Activated naive CD4-positive, alpha-beta T cell treated with anti-CD3 and anti-CD28 coated beads, Interleukin-2, amount 10 ng/mL, durations not matched to agents 7 days and 5 days (primary cell): ENCODE measurements around the gene DGKB.

Experiments used
- CTCF ChIA-PET: fragments of 350-600 bp; sonication (Branson Sonifier 250); formaldehyde crosslinking; loops from one replicate; lab custom pipeline; 2021; ENCODE audit warnings: antibody characterized with exemption; lab: Charles Lee
- DNase-seq: peaks from one replicate; pipeline ENCODE4 v3.0.0-alpha.2; 2020
- H3K27ac Mint-ChIP-seq: one replicate; pipeline ENCODE4 v1.8.0; 2021; ENCODE audit warnings: mild to moderate bottlenecking, moderate library complexity, mixed read lengths
- H3K27me3 Mint-ChIP-seq: one replicate; pipeline ENCODE4 v1.8.0; 2021; ENCODE audit warnings: mild to moderate bottlenecking, mixed read lengths
- H3K36me3 Mint-ChIP-seq: one replicate; pipeline ENCODE4 v1.8.0; 2021; ENCODE audit warnings: mixed read lengths
- H3K4me1 Mint-ChIP-seq: one replicate; pipeline ENCODE4 v1.8.0; 2021; ENCODE audit warnings: mixed read lengths
- H3K4me3 Mint-ChIP-seq: one replicate; pipeline ENCODE4 v1.8.0; 2021; ENCODE audit warnings: mild to moderate bottlenecking, moderate library complexity, mixed read lengths
- H3K9me3 Mint-ChIP-seq: one replicate; pipeline ENCODE4 v1.8.0; 2021; ENCODE audit warnings: mixed read lengths

DGKB gene

DNA sequence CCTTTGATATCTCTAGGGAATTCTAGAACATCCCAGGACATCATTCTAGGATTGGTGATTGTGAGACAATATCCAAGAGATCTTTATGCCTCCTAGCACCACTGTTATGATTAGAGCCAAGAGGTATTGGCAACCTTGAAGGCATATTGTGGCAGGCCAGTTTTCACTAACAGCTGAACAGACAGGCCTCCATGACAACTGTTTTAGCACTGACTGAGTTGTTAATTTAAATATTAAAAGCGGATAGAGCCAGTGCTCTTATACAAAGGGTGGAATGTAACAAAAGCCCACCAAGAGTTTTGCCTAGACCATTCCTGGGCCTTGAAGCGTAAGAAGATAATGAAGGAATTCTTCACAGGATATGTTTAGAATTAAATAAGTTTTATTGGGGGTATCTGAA is 131.9 kb downstream of the DGKB start:
- Mint-ChIP-seq H3K4me3 (no peak overlapping the region), H3K9me3 (peaks cover 3% of the 10 kb centered on the region), H3K36me3 (no peaks in the 10 kb centered on the region), H3K4me1 (no peaks in the 10 kb centered on the region), H3K27ac (no peak overlapping the region), H3K27me3 (no peaks in the 10 kb centered on the region)
- CTCF ChIA-PET = no interaction called here
- DNase-seq = no peak

- peaks cover 2% of the 10 kb centered on the region for H3K9me3 Mint-ChIP-seq
- H3K36me3 Mint-ChIP-seq = no peaks in the 10 kb centered on the region
- CTCF ChIA-PET = interaction anchor here (0.6 kb wide), 1 partner anchor 34 kb away, joined by 3 read pairs; no protein-coding TSS in a partner anchor
- H3K27ac Mint-ChIP-seq = no peak overlapping the region
- no peaks in the 10 kb centered on the region for H3K4me1 Mint-ChIP-seq
- no peak overlapping the region for H3K4me3 Mint-ChIP-seq
- no peaks in the 10 kb centered on the region for H3K27me3 Mint-ChIP-seq
- no peak for DNase-seq
These were observed 133.3 kb downstream of the DGKB start for GRCh38 chr7:14769261-14769660.

- Mint-ChIP-seq H3K36me3 (no peaks in the 10 kb centered on the region), H3K4me3 (no peak overlapping the region), H3K27ac (no peak overlapping the region), H3K27me3 (no peaks in the 10 kb centered on the region), H3K4me1 (no peaks in the 10 kb centered on the region), H3K9me3 (peaks cover 2% of the 10 kb centered on the region)
- no peak for DNase-seq
- CTCF ChIA-PET = no interaction called here
These were observed 134.7 kb downstream of the DGKB start for GRCh38 chr7:14767716-14768425.

- no peaks in the 10 kb centered on the region for H3K36me3 Mint-ChIP-seq
- no peak for DNase-seq
- no peaks in the 10 kb centered on the region for H3K27me3 Mint-ChIP-seq
- no peak overlapping the region for H3K4me3 Mint-ChIP-seq
- H3K9me3 Mint-ChIP-seq = no peaks in the 10 kb centered on the region
- no peaks in the 10 kb centered on the region for H3K4me1 Mint-ChIP-seq
- H3K27ac Mint-ChIP-seq = no peak overlapping the region
- CTCF ChIA-PET = no interaction called here
These were observed 135.8 kb downstream of the DGKB start for GRCh38 chr7:14766747-14767146.

DNA sequence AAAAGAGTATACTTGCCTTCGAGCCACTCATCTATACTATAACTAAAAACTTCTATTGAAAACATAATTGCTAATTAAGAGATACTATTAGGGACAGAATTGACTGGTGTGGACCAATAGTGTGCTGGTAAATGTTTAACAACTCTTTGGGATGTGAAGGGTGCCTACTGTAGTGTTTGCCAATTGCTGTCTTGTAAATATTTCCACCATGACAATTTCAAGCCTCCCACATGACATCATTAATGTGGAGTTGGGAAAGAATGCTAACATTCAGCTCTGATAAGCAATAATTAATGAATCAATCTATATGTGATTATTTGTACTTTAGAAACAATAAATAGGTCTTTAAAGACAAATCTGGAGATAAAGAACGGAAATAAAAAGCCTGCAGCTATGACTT is 136.8 kb downstream of the DGKB start:
- CTCF ChIA-PET = no interaction called here
- DNase-seq = no peak
- H3K4me1 Mint-ChIP-seq = no peaks in the 10 kb centered on the region
- no peaks in the 10 kb centered on the region for H3K27me3 Mint-ChIP-seq
- peaks cover 2% of the 10 kb centered on the region for H3K9me3 Mint-ChIP-seq
- H3K27ac Mint-ChIP-seq = no peak overlapping the region
- H3K4me3 Mint-ChIP-seq = no peak overlapping the region
- no peaks in the 10 kb centered on the region for H3K36me3 Mint-ChIP-seq

DNA sequence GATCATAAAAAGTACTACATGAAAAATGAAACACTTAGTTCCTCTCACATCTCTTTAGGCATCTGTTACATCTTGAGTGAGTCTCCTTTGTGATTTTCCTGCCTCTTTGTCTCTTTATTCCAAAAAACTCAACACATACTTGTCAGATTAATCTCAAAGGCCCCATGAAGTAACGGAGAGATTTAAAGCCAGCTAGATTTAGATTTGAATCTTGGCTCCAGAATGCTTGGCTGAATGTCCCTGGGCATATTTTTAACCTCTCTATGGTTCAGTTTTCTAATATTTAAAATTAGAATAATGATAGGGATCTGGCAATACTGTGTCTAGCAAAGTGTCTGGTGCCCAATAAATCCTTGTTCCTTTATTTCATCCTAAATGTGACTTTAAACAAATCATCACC is 140.0 kb downstream of the DGKB start:
- no peaks in the 10 kb centered on the region for H3K27me3 Mint-ChIP-seq
- no peak overlapping the region for H3K4me3 Mint-ChIP-seq
- no peak for DNase-seq
- H3K27ac Mint-ChIP-seq = no peak overlapping the region
- no peaks in the 10 kb centered on the region for H3K36me3 Mint-ChIP-seq
- H3K9me3 Mint-ChIP-seq = peaks cover 4% of the 10 kb centered on the region
- H3K4me1 Mint-ChIP-seq = no peaks in the 10 kb centered on the region
- CTCF ChIA-PET = no interaction called here

GRCh38 chr7:14761510-14762296 is 140.8 kb downstream of the DGKB start:
- Mint-ChIP-seq H3K9me3 (peaks cover 4% of the 10 kb centered on the region), H3K27me3 (no peaks in the 10 kb centered on the region), H3K4me3 (no peak overlapping the region), H3K4me1 (no peaks in the 10 kb centered on the region), H3K36me3 (no peaks in the 10 kb centered on the region), H3K27ac (no peak overlapping the region)
- no peak for DNase-seq
- CTCF ChIA-PET = no interaction called here

- no peak for DNase-seq
- no peaks in the 10 kb centered on the region for H3K4me1 Mint-ChIP-seq
- peaks cover 4% of the 10 kb centered on the region for H3K9me3 Mint-ChIP-seq
- H3K27ac Mint-ChIP-seq = no peak overlapping the region
- H3K27me3 Mint-ChIP-seq = no peaks in the 10 kb centered on the region
- H3K36me3 Mint-ChIP-seq = no peaks in the 10 kb centered on the region
- H3K4me3 Mint-ChIP-seq = no peak overlapping the region
- CTCF ChIA-PET = no interaction called here
These were observed 141.6 kb downstream of the DGKB start for GRCh38 chr7:14760730-14761478.

- DNase-seq = no peak
- H3K36me3 Mint-ChIP-seq = no peaks in the 10 kb centered on the region
- H3K27ac Mint-ChIP-seq = no peak overlapping the region
- no peak overlapping the region for H3K4me3 Mint-ChIP-seq
- H3K9me3 Mint-ChIP-seq = peaks cover 4% of the 10 kb centered on the region
- H3K4me1 Mint-ChIP-seq = no peaks in the 10 kb centered on the region
- CTCF ChIA-PET = no interaction called here
- H3K27me3 Mint-ChIP-seq = no peaks in the 10 kb centered on the region
These were observed 142.8 kb downstream of the DGKB start for GRCh38 chr7:14759785-14760184.

DNA sequence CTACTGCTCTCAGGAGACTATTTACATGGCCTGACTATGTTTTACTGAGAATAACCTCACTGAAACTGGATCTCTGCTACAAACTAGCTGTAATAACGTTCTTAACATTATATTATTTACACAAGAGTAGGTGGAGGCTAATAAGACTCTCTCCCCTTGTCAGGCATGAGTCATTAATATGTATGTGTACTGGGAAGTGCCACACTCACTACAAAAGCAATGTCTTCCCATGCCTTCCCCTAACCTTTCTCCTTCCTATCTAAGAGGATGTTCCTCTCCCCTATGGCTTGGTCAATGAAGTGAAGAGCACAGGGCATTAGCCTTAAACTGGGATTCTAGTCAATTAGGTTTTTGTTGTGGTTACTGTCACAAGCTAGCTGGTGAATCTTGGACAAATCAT is 147.9 kb downstream of the DGKB start:
- Mint-ChIP-seq H3K27ac (no peak overlapping the region), H3K36me3 (no peaks in the 10 kb centered on the region), H3K9me3 (peaks cover 2% of the 10 kb centered on the region), H3K27me3 (no peaks in the 10 kb centered on the region), H3K4me1 (no peaks in the 10 kb centered on the region), H3K4me3 (no peak overlapping the region)
- CTCF ChIA-PET = no interaction called here
- DNase-seq = no peak

DNA sequence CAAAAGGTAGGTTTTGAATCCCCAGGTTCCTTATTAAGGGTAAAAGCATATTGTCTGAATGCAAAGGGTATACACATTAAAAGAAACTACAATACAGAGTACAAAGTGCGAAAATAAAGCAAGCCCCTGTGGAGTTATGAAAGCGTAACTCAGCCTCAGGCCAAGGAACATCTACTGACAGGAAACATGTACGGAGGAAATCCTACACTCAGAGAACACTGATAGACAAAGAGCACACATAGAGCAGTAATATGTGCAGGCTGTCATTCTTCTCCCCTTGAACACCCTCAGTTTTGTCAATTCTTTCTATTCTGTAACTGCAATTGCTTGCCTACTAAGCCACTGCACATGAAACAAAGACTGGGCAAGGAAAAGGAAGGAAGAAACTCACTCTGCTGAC is 150.2 kb downstream of the DGKB start:
- H3K27me3 Mint-ChIP-seq = no peaks in the 10 kb centered on the region

DNA sequence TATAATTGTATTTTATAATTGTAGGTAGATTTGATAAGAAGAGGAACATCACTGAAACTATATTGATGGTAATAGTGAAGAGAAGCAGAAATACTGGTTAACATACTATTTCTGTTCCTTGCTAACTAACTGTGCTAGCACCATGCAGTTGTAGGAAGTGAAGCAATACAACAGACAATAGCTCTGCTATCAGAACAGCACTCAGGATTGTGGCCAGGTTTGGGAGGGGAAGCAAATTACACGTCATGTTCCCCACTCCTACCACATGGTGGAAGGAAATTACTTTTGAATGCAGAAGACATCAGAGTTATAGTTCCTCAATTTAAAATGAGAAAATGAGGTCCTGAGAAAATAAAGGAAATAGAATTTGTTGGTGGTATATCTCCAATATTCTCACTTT is 151.1 kb downstream of the DGKB start:
- Mint-ChIP-seq H3K36me3 (no peaks in the 10 kb centered on the region), H3K27ac (no peak overlapping the region), H3K4me3 (no peak overlapping the region), H3K9me3 (peaks cover 3% of the 10 kb centered on the region), H3K4me1 (no peaks in the 10 kb centered on the region), H3K27me3 (no peaks in the 10 kb centered on the region)
- DNase-seq = no peak
- CTCF ChIA-PET = no interaction called here

More for the DNA sequence above, 150.2 kb downstream of the DGKB start:
- H3K9me3 Mint-ChIP-seq = peaks cover 3% of the 10 kb centered on the region
- no peak for DNase-seq
- H3K4me1 Mint-ChIP-seq = no peaks in the 10 kb centered on the region
- H3K36me3 Mint-ChIP-seq = no peaks in the 10 kb centered on the region
- no peak overlapping the region for H3K27ac Mint-ChIP-seq
- CTCF ChIA-PET = no interaction called here
- no peak overlapping the region for H3K4me3 Mint-ChIP-seq

DNA sequence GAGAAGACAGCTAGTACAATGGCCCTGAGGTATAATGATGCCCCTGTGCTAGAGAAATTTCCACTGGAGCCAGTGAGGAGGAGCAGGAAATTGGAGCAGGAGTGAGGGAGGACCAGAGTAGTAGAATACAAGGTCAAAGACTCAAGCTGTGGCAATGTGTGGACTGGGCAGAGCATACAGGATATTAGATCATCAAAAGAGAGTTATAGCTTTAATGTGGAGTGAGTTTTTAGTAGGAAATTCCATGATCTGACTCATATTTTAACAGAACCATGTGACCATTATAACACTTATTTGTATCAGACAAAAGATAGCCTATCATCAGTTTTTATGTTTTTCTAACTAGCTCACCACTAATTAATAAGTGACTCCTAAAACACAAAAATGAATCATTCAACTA is 154.1 kb downstream of the DGKB start:
- CTCF ChIA-PET = no interaction called here
- DNase-seq = no peak
- no peaks in the 10 kb centered on the region for H3K36me3 Mint-ChIP-seq
- no peaks in the 10 kb centered on the region for H3K4me1 Mint-ChIP-seq
- H3K27ac Mint-ChIP-seq = no peak overlapping the region
- no peak overlapping the region for H3K4me3 Mint-ChIP-seq
- H3K27me3 Mint-ChIP-seq = no peaks in the 10 kb centered on the region
- H3K9me3 Mint-ChIP-seq = peaks cover 9% of the 10 kb centered on the region

DNA sequence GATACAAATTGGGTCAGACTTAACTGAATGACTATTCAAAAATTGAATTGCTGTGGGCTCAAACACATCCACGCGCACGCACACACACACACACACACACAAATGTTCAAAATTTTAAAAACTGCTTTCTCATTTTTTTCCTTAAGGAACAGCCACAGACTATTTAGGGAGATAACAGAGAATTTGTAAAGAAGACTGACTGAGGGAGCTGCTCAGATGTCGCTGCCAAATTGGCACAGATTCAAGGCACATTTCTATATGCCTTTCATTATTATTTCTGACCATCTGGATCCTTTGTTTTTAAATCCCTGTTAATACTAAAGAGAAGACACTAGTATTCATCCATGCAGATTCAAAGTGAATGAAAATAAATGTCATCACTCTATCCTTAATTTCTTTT is 154.8 kb downstream of the DGKB start:
- Mint-ChIP-seq H3K4me3 (no peak overlapping the region), H3K4me1 (no peaks in the 10 kb centered on the region), H3K27me3 (no peaks in the 10 kb centered on the region), H3K9me3 (peaks cover 10% of the 10 kb centered on the region), H3K36me3 (no peaks in the 10 kb centered on the region), H3K27ac (no peak overlapping the region)
- CTCF ChIA-PET = no interaction called here
- DNase-seq = no peak
